GM12878 (cell line): ENCODE results near the gene EPX. TPM values are rescaled to one million over a fixed set of nuclear protein-coding genes. Genes with fewer than 3 reads are reported as not detected.

Experiments used
- ATF7 ChIP-seq: fragments of 450-650 bp; IDR thresholded peaks from 2 replicates; pipeline ENCODE4 v1.6.1; 2016; ENCODE audit warnings: low read depth, mild to moderate bottlenecking
- BHLHE40 ChIP-seq, 2 experiments: fragments of 450-650 bp in 1 of 2; IDR thresholded peaks; 2 replicates each; pipeline ENCODE4 v1.6.1; 2011 to 2017; ENCODE audit warnings: low read depth in 2 of 2, borderline replicate concordance in 1 of 2, improper control_type of control experiment in 1 of 2, low read length in 1 of 2, mild to moderate bottlenecking in 1 of 2
- CBFB ChIP-seq: IDR thresholded peaks from 2 replicates; pipeline ENCODE4 v1.6.1; 2016; ENCODE audit warnings: antibody characterized with exemption, low read depth
- DPF2 ChIP-seq: fragments of 450-650 bp; IDR thresholded peaks from 2 replicates; pipeline ENCODE4 v1.6.1; 2017; ENCODE audit warnings: mild to moderate bottlenecking
- EP300 ChIP-seq, 2 experiments: fragments of 150-350 bp in 1 of 2; IDR thresholded peaks; 2 replicates each; pipeline ENCODE4 v1.6.1; 2011 to 2012; ENCODE audit warnings: low read depth in 2 of 2, low read length in 2 of 2, borderline replicate concordance in 1 of 2, improper control_type of control experiment in 1 of 2, inconsistent platforms in 1 of 2; ENCODE audit not compliant: control insufficient read depth in 1 of 2
- ETV6 ChIP-seq, 2 experiments: fragments of 450-650 bp in 1 of 2; IDR thresholded peaks in 1 of 2; conservative IDR thresholded peaks in 1 of 2; 2 replicates each; pipeline ENCODE4 v1.6.1; 2014; ENCODE audit warnings: antibody characterized with exemption in 1 of 2, borderline replicate concordance in 1 of 2, low read depth in 1 of 2, mild to moderate bottlenecking in 1 of 2, moderate library complexity in 1 of 2
- GATAD2B ChIP-seq: fragments of 450-650 bp; conservative IDR thresholded peaks from 2 replicates; pipeline ENCODE4 v1.6.1; 2017; ENCODE audit warnings: low read depth, mild to moderate bottlenecking, moderate library complexity
- MYC ChIP-seq: IDR thresholded peaks from 2 replicates; pipeline ENCODE4 v1.6.1; 2011; ENCODE audit warnings: mild to moderate bottlenecking, low read length, moderate library complexity, inconsistent platforms; ENCODE audit not compliant: insufficient read depth, insufficient replicate concordance, insufficient read length, severe bottlenecking
- NFIC ChIP-seq: IDR thresholded peaks from 2 replicates; pipeline ENCODE4 v1.6.1; 2012; ENCODE audit warnings: low read depth, mild to moderate bottlenecking, inconsistent platforms, low read length, moderate library complexity
- RAD21 ChIP-seq: IDR thresholded peaks from 2 replicates; pipeline ENCODE4 v1.6.1; 2011; ENCODE audit warnings: mild to moderate bottlenecking, low read depth, low read length, moderate library complexity; ENCODE audit not compliant: insufficient read depth
- RAD51 ChIP-seq: fragments of 450-650 bp; IDR thresholded peaks from 2 replicates; pipeline ENCODE4 v1.6.1; 2016; ENCODE audit warnings: moderate library complexity, mild to moderate bottlenecking, inconsistent platforms
- ZBED1 ChIP-seq: IDR thresholded peaks from 2 replicates; pipeline ENCODE4 v1.6.1; 2016; ENCODE audit warnings: borderline replicate concordance
- ZNF207 ChIP-seq: fragments of 450-650 bp; IDR thresholded peaks from 2 replicates; pipeline ENCODE4 v1.6.1; 2014; ENCODE audit warnings: antibody characterized with exemption, mild to moderate bottlenecking, borderline replicate concordance
- polyA plus RNA-seq, 11 experiments: library from polyadenylated mRNA; depleted of rRNA in 4 of 11; unstranded in 6 of 11; stranded (reverse) in 5 of 11; fragments of >200 nt; fragmentation: Nextera tagmentation in 4 of 11; fragmentation: Illumina TruSeq in 1 of 11; extraction: Ambion mirVana in 4 of 11; extraction: Trizol in 1 of 11; gene quantifications; 1 replicate in 1 of 11; 2 replicates in 10 of 11; pipeline versions ENCODE4 v1.2.1 to v1.2.3, GENCODE V29; 2011 to 2016; ENCODE audit warnings: inconsistent platforms in 2 of 11, missing spikeins in 2 of 11, low read depth in 1 of 11
- total RNA-seq, 4 experiments: library from RNA; depleted of rRNA in 3 of 4; stranded (reverse); fragments of >200 nt in 3 of 4; fragmentation: Illumina TruSeq in 1 of 4; extraction: Trizol in 1 of 4; gene quantifications; 2 replicates each; pipeline versions ENCODE4 v1.2.1 to v1.2.3, GENCODE V29; 2013 to 2021
- TF ChIP-seq, protein P1 (sequence below): fragments of 450-650 bp; formaldehyde crosslinking; IDR thresholded peaks from 2 replicates; pipeline ENCODE4 v1.4.0; 2022; ENCODE audit warnings: mild to moderate bottlenecking, moderate library complexity
- TF ChIP-seq, protein P2 (sequence below): fragments of 450-650 bp; IDR thresholded peaks from 2 replicates; pipeline ENCODE4 v1.6.1; 2017; ENCODE audit warnings: mild to moderate bottlenecking, moderate library complexity
- TF ChIP-seq, protein P3 (sequence below): fragments of 450-650 bp; IDR thresholded peaks from 2 replicates; pipeline ENCODE4 v1.6.1; 2016; ENCODE audit warnings: mild to moderate bottlenecking
- TF ChIP-seq, protein P4 (sequence below), 3 experiments: IDR thresholded peaks in 2 of 3; conservative IDR thresholded peaks in 1 of 3; 2 replicates each; pipeline ENCODE4 v1.5.1; 2011; ENCODE audit warnings: low read depth in 3 of 3, low read length in 3 of 3, mild to moderate bottlenecking in 3 of 3, control low read depth in 2 of 3, moderate library complexity in 2 of 3, inconsistent platforms in 1 of 3, mixed read lengths in 1 of 3; ENCODE audit not compliant: control insufficient read depth in 2 of 3, insufficient read depth in 1 of 3; ENCODE audit errors: extremely low read depth in 1 of 3

The EPX gene
- total and polyA plus RNA-seq, 10 of the 15 experiments (the other 5 are each of a cell fraction or from before 2014, with no cell fraction given) = 0.03 TPM; not detected in 9

DNA sequence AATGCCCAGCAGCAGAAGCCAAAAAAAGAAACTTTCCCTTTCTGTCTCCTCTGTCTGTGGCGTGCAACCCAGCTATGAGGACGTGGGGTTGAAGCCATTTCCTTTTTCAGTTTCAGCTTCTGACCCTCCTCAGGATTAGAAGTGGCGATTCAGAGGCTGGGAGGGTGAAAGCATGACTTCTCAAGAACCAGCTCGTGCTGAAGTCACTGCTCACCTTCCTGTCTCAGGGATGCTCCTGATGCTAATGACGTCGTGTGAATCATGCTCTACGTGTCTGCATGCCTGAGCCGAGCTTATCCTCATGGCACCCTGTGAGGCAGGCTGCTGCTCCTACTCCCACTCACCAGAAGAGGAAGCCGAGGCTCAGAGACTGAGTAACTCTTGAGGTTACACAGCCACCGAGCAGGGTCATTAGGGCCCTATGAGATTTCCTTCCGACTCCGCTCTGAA lies 40.2 kb downstream of the EPX start (continued):
- TF ChIP-seq, protein P1, sequence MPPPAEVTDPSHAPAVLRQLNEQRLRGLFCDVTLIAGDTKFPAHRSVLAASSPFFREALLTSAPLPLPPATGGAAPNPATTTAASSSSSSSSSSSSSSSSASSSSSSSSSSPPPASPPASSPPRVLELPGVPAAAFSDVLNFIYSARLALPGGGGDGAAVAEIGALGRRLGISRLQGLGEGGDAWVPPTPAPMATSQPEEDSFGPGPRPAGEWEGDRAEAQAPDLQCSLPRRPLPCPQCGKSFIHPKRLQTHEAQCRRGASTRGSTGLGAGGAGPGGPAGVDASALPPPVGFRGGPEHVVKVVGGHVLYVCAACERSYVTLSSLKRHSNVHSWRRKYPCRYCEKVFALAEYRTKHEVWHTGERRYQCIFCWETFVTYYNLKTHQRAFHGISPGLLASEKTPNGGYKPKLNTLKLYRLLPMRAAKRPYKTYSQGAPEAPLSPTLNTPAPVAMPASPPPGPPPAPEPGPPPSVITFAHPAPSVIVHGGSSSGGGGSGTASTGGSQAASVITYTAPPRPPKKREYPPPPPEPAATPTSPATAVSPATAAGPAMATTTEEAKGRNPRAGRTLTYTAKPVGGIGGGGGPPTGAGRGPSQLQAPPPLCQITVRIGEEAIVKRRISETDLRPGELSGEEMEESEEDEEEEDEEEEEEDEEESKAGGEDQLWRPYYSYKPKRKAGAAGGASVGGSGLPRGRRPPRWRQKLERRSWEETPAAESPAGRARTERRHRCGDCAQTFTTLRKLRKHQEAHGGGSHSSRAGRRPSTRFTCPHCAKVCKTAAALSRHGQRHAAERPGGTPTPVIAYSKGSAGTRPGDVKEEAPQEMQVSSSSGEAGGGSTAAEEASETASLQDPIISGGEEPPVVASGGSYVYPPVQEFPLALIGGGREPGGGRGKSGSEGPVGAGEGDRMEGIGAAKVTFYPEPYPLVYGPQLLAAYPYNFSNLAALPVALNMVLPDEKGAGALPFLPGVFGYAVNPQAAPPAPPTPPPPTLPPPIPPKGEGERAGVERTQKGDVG (CRISPR knock-in tag) = no peak
- TF ChIP-seq RAD21 = 0 out of 2 replicates have a peak, but pooled peaks have one; percentile 12
- TF ChIP-seq, protein P2, sequence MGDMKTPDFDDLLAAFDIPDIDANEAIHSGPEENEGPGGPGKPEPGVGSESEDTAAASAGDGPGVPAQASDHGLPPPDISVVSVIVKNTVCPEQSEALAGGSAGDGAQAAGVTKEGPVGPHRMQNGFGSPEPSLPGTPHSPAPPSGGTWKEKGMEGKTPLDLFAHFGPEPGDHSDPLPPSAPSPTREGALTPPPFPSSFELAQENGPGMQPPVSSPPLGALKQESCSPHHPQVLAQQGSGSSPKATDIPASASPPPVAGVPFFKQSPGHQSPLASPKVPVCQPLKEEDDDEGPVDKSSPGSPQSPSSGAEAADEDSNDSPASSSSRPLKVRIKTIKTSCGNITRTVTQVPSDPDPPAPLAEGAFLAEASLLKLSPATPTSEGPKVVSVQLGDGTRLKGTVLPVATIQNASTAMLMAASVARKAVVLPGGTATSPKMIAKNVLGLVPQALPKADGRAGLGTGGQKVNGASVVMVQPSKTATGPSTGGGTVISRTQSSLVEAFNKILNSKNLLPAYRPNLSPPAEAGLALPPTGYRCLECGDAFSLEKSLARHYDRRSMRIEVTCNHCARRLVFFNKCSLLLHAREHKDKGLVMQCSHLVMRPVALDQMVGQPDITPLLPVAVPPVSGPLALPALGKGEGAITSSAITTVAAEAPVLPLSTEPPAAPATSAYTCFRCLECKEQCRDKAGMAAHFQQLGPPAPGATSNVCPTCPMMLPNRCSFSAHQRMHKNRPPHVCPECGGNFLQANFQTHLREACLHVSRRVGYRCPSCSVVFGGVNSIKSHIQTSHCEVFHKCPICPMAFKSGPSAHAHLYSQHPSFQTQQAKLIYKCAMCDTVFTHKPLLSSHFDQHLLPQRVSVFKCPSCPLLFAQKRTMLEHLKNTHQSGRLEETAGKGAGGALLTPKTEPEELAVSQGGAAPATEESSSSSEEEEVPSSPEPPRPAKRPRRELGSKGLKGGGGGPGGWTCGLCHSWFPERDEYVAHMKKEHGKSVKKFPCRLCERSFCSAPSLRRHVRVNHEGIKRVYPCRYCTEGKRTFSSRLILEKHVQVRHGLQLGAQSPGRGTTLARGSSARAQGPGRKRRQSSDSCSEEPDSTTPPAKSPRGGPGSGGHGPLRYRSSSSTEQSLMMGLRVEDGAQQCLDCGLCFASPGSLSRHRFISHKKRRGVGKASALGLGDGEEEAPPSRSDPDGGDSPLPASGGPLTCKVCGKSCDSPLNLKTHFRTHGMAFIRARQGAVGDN = peak; percentile 98
- TF ChIP-seq NFIC = peak; percentile 28; the same call in 1 of the 2 replicates
- TF ChIP-seq BHLHE40 (IDR thresholded peaks at IDR 0.05; ENCODE audit: borderline replicate concordance in 1 of 2, low read depth in 2 of 2, low read length in 1 of 2) = peak; percentile 68 to 78; a peak in 2 of 4 replicates
- TF ChIP-seq GATAD2B = no peak
- TF ChIP-seq RAD51 = peak; percentile 16; the same call in 1 of the 2 replicates
- no peak; the same call in 1 of the 2 replicates for TF ChIP-seq ZNF207
- TF ChIP-seq ATF7 = peak; percentile 90
- peak; percentile 62; the same call in 1 of the 2 replicates for TF ChIP-seq CBFB
- peak; percentile 69 for TF ChIP-seq DPF2
- TF ChIP-seq EP300 (IDR thresholded peaks at IDR 0.05; ENCODE audit: borderline replicate concordance in 1 of 2, control insufficient read depth in 1 of 2, low read depth in 2 of 2, low read length in 2 of 2) = 0 out of 4 replicates have a peak, but pooled peaks of 1 of the 2 experiments have one; percentile 19
- TF ChIP-seq, protein P3, sequence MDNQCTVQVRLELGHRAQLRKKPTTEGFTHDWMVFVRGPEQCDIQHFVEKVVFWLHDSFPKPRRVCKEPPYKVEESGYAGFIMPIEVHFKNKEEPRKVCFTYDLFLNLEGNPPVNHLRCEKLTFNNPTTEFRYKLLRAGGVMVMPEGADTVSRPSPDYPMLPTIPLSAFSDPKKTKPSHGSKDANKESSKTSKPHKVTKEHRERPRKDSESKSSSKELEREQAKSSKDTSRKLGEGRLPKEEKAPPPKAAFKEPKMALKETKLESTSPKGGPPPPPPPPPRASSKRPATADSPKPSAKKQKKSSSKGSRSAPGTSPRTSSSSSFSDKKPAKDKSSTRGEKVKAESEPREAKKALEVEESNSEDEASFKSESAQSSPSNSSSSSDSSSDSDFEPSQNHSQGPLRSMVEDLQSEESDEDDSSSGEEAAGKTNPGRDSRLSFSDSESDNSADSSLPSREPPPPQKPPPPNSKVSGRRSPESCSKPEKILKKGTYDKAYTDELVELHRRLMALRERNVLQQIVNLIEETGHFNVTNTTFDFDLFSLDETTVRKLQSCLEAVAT = peak; percentile 38; the same call in 1 of the 2 replicates
- TF ChIP-seq ETV6 (conservative IDR thresholded peaks at IDR 0.05 in 1 of 2, IDR thresholded peaks at IDR 0.05 in 1 of 2; ENCODE audit: borderline replicate concordance in 1 of 2, low read depth in 1 of 2) = peak in 1 of 2 experiments; percentile 91; a peak in 2 of 4 replicates
- TF ChIP-seq MYC = no peak
- TF ChIP-seq, protein P4, sequence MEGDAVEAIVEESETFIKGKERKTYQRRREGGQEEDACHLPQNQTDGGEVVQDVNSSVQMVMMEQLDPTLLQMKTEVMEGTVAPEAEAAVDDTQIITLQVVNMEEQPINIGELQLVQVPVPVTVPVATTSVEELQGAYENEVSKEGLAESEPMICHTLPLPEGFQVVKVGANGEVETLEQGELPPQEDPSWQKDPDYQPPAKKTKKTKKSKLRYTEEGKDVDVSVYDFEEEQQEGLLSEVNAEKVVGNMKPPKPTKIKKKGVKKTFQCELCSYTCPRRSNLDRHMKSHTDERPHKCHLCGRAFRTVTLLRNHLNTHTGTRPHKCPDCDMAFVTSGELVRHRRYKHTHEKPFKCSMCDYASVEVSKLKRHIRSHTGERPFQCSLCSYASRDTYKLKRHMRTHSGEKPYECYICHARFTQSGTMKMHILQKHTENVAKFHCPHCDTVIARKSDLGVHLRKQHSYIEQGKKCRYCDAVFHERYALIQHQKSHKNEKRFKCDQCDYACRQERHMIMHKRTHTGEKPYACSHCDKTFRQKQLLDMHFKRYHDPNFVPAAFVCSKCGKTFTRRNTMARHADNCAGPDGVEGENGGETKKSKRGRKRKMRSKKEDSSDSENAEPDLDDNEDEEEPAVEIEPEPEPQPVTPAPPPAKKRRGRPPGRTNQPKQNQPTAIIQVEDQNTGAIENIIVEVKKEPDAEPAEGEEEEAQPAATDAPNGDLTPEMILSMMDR (IDR thresholded peaks at IDR 0.05 in 2 of 3, conservative IDR thresholded peaks at IDR 0.05 in 1 of 3; ENCODE audit: control insufficient read depth in 2 of 3, extremely low read depth in 1 of 3, insufficient read depth in 1 of 3, low read depth in 3 of 3, low read length in 3 of 3) = peak; percentile 6 to 24 (median 20); a peak in 1 of 6 replicates
- TF ChIP-seq ZBED1 = no peak
